WERI-Rb-1 (cell line): ENCODE measurements around the gene ARHGAP10.

ENCODE experiments used
- DNase-seq: peaks from one replicate; pipeline ENCODE4 v3.0.0-alpha.2; 2020
- H3K27ac ChIP-seq: fragments of 250-450 bp; sonication (Bioruptor Pico); 2 replicates; pipeline ENCODE4 v1.5.1; 2020; ENCODE audit warnings: mild to moderate bottlenecking, moderate library complexity
- H3K27me3 ChIP-seq: fragments of 250-450 bp; sonication (Bioruptor Pico); 2 replicates; pipeline ENCODE4 v1.5.1; 2021; ENCODE audit warnings: mild to moderate bottlenecking, low read depth, moderate library complexity; ENCODE audit not compliant: insufficient read depth, severe bottlenecking
- H3K36me3 ChIP-seq: fragments of 250-450 bp; sonication (Bioruptor Pico); 2 replicates; pipeline ENCODE4 v1.5.1; 2020; ENCODE audit warnings: mild to moderate bottlenecking, moderate library complexity
- H3K4me3 ChIP-seq: 2 replicates; pipeline ENCODE4 v1.5.1; 2011; ENCODE audit warnings: low read depth, mild to moderate bottlenecking, control low read depth, low read length
- H3K9me3 ChIP-seq: fragments of 250-450 bp; sonication (Bioruptor Pico); 2 replicates; pipeline ENCODE4 v1.5.1; 2021; ENCODE audit warnings: mild to moderate bottlenecking, moderate library complexity; ENCODE audit not compliant: severe bottlenecking
- CTCF ChIP-seq: IDR thresholded peaks from 2 replicates; pipeline ENCODE4 v1.5.1; 2011; ENCODE audit warnings: low read depth, mild to moderate bottlenecking, control low read depth, inconsistent platforms, low read length

The ARHGAP10 gene

GRCh38 chr4:147799986-147800555 is 68.2 kb downstream of the ARHGAP10 start:
- no peak for DNase-seq
- H3K27me3 ChIP-seq: no peaks in the 10 kb centered on the region
- no peak for TF ChIP-seq CTCF
- no peak overlapping the region for H3K27ac ChIP-seq
- H3K9me3 ChIP-seq: no peaks in the 10 kb centered on the region
- no peak overlapping the region for H3K4me3 ChIP-seq
- peaks cover 2% of the 10 kb centered on the region; the same call in 1 of the 2 replicates for H3K36me3 ChIP-seq

DNA sequence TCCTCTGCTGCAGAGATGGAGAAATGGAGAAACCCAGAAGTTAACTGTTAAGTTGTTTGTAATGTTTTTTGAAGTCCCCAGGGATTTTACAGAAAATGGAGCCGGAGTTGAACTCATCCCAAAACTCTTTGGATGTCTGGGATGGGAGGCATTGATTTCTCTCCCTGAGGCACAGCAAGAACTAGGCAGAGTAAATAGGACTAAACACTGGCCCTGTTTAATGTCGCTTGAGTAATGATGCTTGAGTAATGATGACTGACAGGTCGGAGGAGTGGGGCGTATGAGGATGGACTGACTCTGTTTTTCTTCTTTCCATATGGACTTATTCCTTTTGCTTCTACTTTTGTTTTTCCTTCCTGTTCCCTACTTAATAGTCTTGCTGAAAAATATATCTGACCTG is 69.9 kb downstream of the ARHGAP10 start:
- H3K4me3 ChIP-seq: no peak overlapping the region
- no peaks in the 10 kb centered on the region for H3K9me3 ChIP-seq
- H3K27ac ChIP-seq: no peak overlapping the region
- DNase-seq: no peak
- peaks cover 2% of the 10 kb centered on the region; the same call in 1 of the 2 replicates for H3K36me3 ChIP-seq
- no peaks in the 10 kb centered on the region for H3K27me3 ChIP-seq
- no peak for TF ChIP-seq CTCF

DNA sequence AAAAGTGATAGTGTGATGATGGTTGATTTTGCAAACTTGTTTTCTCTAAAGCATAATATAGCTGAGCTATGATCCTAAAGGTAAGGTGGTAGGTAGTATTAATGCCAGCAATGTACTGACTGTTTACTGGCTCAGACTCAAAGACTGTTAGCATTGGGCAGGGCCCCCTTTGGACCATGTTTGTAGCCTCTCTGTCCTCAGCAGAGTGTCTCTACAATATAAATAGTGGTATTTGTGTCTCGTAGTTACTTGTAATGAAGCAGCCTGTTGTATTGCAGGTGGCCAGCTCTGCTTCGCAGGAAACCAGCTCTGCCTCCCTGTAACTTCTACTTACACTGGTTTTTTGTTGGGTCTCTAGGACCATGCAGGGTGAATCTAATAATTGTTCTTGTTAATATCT is 70.5 kb downstream of the ARHGAP10 start:
- no peak overlapping the region for H3K4me3 ChIP-seq
- DNase-seq: no peak
- H3K9me3 ChIP-seq: no peaks in the 10 kb centered on the region
- no peaks in the 10 kb centered on the region for H3K27me3 ChIP-seq
- no peak overlapping the region for H3K27ac ChIP-seq
- peaks cover 2% of the 10 kb centered on the region; the same call in 1 of the 2 replicates for H3K36me3 ChIP-seq
- TF ChIP-seq CTCF: no peak

DNA sequence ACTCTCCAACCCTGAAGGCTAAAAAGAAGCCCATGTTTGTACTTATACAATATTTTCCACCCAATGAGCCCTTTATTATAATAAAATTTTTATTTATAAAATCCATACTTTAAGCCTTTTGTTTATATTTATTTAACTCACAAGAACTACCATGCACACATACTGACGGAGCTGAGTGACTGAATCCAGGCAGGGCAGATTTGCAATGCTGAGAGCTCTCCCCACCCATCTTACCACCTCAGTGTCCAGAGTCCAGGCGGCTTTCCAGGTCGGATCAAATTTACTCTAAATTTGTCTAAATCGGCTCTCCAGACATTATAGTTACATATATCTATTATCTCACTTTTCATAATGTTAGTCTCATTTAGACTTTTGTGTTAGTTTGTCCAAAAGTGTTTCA is 74.1 kb downstream of the ARHGAP10 start:
- no peaks in the 10 kb centered on the region for H3K9me3 ChIP-seq
- no peak overlapping the region for H3K27ac ChIP-seq
- H3K27me3 ChIP-seq: no peaks in the 10 kb centered on the region
- H3K36me3 ChIP-seq: peaks cover 2% of the 10 kb centered on the region; the same call in 1 of the 2 replicates
- TF ChIP-seq CTCF: no peak
- DNase-seq: no peak
- no peak overlapping the region for H3K4me3 ChIP-seq

DNA sequence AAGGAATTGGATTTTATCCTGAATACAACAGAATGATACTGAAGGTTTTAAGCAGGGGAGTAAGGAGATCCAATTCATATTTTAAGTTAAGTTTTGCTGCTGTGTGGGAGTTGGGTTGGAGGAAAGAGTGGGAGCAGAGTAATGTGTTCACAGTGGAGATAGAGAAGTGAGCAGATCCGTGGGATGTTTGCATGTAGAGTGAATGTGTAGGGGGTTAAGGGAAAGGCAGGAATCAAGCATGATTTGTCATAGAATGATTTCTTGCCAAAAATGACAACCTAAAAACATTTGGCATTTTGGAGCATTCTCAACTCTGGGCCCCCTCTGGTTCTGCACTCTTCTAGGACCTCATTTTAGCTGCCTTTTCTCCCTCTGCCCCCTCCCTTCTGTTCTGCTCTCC is 76.6 kb downstream of the ARHGAP10 start:
- Histone ChIP-seq H3K4me3 (no peak overlapping the region), H3K27me3 (no peaks in the 10 kb centered on the region), H3K27ac (no peak overlapping the region), H3K9me3 (no peaks in the 10 kb centered on the region), H3K36me3 (peaks cover under 1% of the 10 kb centered on the region; the same call in 1 of the 2 replicates)
- no peak for TF ChIP-seq CTCF
- no peak for DNase-seq

DNA sequence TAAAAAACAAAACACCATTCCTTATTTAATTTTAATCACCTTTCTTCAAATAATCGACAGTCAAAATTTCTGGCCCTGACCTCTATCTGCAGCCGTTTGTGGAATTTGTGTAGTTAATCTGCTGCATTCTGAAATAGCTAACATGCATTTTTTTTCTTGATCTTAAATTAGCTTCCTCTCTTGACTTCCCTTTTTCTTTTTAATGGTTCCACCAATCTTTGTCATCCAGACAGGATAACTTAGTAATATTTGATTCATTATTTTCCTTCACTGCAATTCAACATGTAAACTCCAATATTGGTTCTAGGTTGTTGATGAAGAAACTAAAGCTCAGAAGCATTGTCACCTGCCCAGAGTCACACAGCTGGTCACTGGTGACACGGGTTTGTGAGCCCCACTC is 77.3 kb downstream of the ARHGAP10 start:
- Histone ChIP-seq H3K9me3 (no peaks in the 10 kb centered on the region), H3K4me3 (no peak overlapping the region), H3K36me3 (no peaks in the 10 kb centered on the region), H3K27ac (no peak overlapping the region), H3K27me3 (no peaks in the 10 kb centered on the region)
- no peak for DNase-seq
- TF ChIP-seq CTCF: no peak
